Endodermal cell (in vitro differentiated cells): ENCODE results near the gene ZBED6. TPM values are rescaled to one million over a fixed set of nuclear protein-coding genes. Genes with fewer than 3 reads are reported as not detected.

Experiments
- DNase-seq: peaks from one replicate; pipeline ENCODE4 v3.0.0-alpha.2; 2017
- H3K27ac ChIP-seq: 2 replicates; pipeline ENCODE4 v1.5.1; 2013; ENCODE audit warnings: mild to moderate bottlenecking, low read depth, low read length, moderate library complexity
- H3K27me3 ChIP-seq: 2 replicates; pipeline ENCODE4 v1.6.1; 2013; ENCODE audit warnings: mild to moderate bottlenecking, low read length, moderate library complexity; ENCODE audit not compliant: insufficient read depth, control insufficient read depth, poor library complexity, severe bottlenecking
- H3K36me3 ChIP-seq: 2 replicates; pipeline ENCODE4 v1.7.0; 2013; ENCODE audit warnings: mild to moderate bottlenecking, low read length, moderate library complexity; ENCODE audit not compliant: control insufficient read depth, insufficient read depth
- H3K4me1 ChIP-seq: one replicate; pipeline ENCODE4 v1.7.0; 2013; ENCODE audit warnings: low read length; ENCODE audit not compliant: control insufficient read depth, insufficient read depth
- H3K4me3 ChIP-seq: 2 replicates; pipeline ENCODE4 v1.5.1; 2013; ENCODE audit warnings: mild to moderate bottlenecking, low read length, moderate library complexity
- H3K9ac ChIP-seq: 2 replicates; pipeline ENCODE4 v1.6.1; 2013; ENCODE audit warnings: mild to moderate bottlenecking, low read length, moderate library complexity; ENCODE audit not compliant: poor library complexity, severe bottlenecking; ENCODE audit errors: extremely low read depth
- H3K9me3 ChIP-seq: 2 replicates; pipeline ENCODE4 v1.6.1; 2013; ENCODE audit warnings: mild to moderate bottlenecking, low read length, moderate library complexity; ENCODE audit not compliant: control insufficient read depth
- H3K27ac Mint-ChIP-seq: 2 replicates; pipeline ENCODE4 v1.8.0; 2020; ENCODE audit warnings: mixed read lengths
- H3K27me3 Mint-ChIP-seq: 2 replicates; pipeline ENCODE4 v1.8.0; 2021; ENCODE audit warnings: mild to moderate bottlenecking, mixed read lengths; ENCODE audit not compliant: insufficient read depth
- H3K36me3 Mint-ChIP-seq: 2 replicates; pipeline ENCODE4 v1.8.0; 2020; ENCODE audit warnings: low read depth, mixed read lengths
- H3K4me1 Mint-ChIP-seq: 2 replicates; pipeline ENCODE4 v1.8.0; 2020; ENCODE audit warnings: mixed read lengths
- H3K4me3 Mint-ChIP-seq: 2 replicates; pipeline ENCODE4 v1.8.0; 2020; ENCODE audit warnings: mild to moderate bottlenecking, moderate library complexity, mixed read lengths
- H3K9me3 Mint-ChIP-seq: 2 replicates; pipeline ENCODE4 v1.8.0; 2020; ENCODE audit warnings: mild to moderate bottlenecking, mixed read lengths
- WGBS, 2 experiments: methylation state at CpG; one replicate each; pipeline versions ENCODE4 v1.1.5 to v1.1.7; 2013; ENCODE audit warnings: missing lambda C conversion rate in 2 of 2, mixed read lengths in 1 of 2; ENCODE audit not compliant: insufficient coverage in 1 of 2, insufficient read length in 1 of 2; 5-methylcytosine and 5-hydroxymethylcytosine counted together
- total RNA-seq, 2 donors: library from RNA; stranded (reverse); fragmentation: NEBNext Ultra II Directional in 1 of 2; extraction: Animal tissue kit (Norgen Biotek cat#: 25700) in 1 of 2; gene quantifications; 2 replicates in 1 of 2; 3 replicates in 1 of 2; pipeline ENCODE4 v1.2.1, GENCODE V29; 2021
- TF ChIP-seq, protein P1 (sequence below): fragments of 200-600 bp; sonication (generic); conservative IDR thresholded peaks from 2 replicates; pipeline ENCODE4 v1.5.0; 2021; ENCODE audit warnings: antibody characterized with exemption, mild to moderate bottlenecking

Gene ZBED6
- total RNA-seq, 2 donors from 2014 or later, result 27.8 to 50.4 TPM

DNA sequence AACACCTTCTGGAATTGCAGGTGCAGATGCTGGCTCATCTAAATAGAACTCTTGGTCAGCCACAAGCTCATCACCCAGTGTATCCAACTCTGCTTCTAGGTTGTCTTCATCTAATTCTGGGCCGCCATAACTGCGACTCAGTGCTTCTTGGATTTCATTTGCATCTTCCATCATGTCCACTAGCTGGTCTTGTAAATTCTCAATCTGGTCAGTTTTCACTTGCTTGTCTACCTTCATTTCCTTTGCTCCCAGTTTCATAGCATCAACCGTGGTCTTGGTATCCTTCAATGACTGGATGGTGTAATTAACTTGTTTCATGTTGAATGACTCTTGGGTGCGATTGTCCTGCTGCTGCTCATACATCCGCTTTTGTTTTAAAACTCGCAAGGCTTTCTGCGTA, 10.3 kb downstream of the ZBED6 start:
- H3K4me3 ChIP-seq, result no peak overlapping the region
- no peaks in the 10 kb centered on the region for H3K27me3 ChIP-seq
- TF ChIP-seq, protein P1, sequence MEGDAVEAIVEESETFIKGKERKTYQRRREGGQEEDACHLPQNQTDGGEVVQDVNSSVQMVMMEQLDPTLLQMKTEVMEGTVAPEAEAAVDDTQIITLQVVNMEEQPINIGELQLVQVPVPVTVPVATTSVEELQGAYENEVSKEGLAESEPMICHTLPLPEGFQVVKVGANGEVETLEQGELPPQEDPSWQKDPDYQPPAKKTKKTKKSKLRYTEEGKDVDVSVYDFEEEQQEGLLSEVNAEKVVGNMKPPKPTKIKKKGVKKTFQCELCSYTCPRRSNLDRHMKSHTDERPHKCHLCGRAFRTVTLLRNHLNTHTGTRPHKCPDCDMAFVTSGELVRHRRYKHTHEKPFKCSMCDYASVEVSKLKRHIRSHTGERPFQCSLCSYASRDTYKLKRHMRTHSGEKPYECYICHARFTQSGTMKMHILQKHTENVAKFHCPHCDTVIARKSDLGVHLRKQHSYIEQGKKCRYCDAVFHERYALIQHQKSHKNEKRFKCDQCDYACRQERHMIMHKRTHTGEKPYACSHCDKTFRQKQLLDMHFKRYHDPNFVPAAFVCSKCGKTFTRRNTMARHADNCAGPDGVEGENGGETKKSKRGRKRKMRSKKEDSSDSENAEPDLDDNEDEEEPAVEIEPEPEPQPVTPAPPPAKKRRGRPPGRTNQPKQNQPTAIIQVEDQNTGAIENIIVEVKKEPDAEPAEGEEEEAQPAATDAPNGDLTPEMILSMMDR, result no peak
- no peaks in the 10 kb centered on the region for H3K4me1 ChIP-seq
- H3K36me3 Mint-ChIP-seq, result peaks cover 56% of the 10 kb centered on the region
- H3K4me3 Mint-ChIP-seq, result no peak overlapping the region
- peaks cover 5% of the 10 kb centered on the region for H3K4me1 Mint-ChIP-seq
- WGBS, 2 experiments, result 94 to 99% methylated on average over 6 to 7 of the region's 7 CpGs
- H3K9me3 ChIP-seq, result no peaks in the 10 kb centered on the region
- peaks cover 82% of the 10 kb centered on the region for H3K36me3 ChIP-seq
- no peaks in the 10 kb centered on the region for H3K9me3 Mint-ChIP-seq
- no peak overlapping the region for H3K27ac ChIP-seq
- no peak overlapping the region for H3K27ac Mint-ChIP-seq
- DNase-seq, result no peak
- H3K9ac ChIP-seq, result no peak overlapping the region
- no peaks in the 10 kb centered on the region for H3K27me3 Mint-ChIP-seq

DNA sequence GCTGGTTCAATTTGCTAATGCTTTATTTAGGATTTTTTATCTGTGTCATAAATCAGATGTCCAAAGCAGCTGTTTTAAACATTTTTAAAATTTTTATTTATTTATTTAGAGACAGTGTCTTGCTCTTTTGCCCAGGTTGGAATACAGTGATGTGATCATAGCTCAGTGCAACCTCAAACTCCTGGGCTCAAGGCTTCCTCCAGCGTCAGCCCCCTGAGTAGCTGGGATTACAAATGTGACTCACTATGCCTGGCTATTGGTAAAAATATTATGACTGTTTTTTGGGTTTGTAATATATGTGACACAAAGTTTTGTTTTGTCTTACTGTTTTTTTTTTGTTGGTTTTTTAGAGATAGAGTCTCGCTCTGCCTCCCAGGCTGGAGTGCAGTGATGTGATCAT, 11.8 kb downstream of the ZBED6 start:
- Histone ChIP-seq H3K4me1 (no peaks in the 10 kb centered on the region), H3K27ac (no peak overlapping the region), H3K4me3 (no peak overlapping the region), H3K9me3 (no peaks in the 10 kb centered on the region), H3K36me3 (peaks cover 78% of the 10 kb centered on the region), H3K9ac (no peak overlapping the region), H3K27me3 (no peaks in the 10 kb centered on the region)
- 96 to 100% methylated on average over 1 to 2 of the region's 2 CpGs for WGBS, 2 experiments
- H3K27ac Mint-ChIP-seq, result peak overlapping the region; percentile 64
- peaks cover 65% of the 10 kb centered on the region for H3K36me3 Mint-ChIP-seq
- TF ChIP-seq, protein P1, result no peak
- H3K4me3 Mint-ChIP-seq, result no peak overlapping the region
- no peaks in the 10 kb centered on the region for H3K27me3 Mint-ChIP-seq
- no peaks in the 10 kb centered on the region for H3K4me1 Mint-ChIP-seq
- no peak for DNase-seq
- H3K9me3 Mint-ChIP-seq, result no peaks in the 10 kb centered on the region

DNA sequence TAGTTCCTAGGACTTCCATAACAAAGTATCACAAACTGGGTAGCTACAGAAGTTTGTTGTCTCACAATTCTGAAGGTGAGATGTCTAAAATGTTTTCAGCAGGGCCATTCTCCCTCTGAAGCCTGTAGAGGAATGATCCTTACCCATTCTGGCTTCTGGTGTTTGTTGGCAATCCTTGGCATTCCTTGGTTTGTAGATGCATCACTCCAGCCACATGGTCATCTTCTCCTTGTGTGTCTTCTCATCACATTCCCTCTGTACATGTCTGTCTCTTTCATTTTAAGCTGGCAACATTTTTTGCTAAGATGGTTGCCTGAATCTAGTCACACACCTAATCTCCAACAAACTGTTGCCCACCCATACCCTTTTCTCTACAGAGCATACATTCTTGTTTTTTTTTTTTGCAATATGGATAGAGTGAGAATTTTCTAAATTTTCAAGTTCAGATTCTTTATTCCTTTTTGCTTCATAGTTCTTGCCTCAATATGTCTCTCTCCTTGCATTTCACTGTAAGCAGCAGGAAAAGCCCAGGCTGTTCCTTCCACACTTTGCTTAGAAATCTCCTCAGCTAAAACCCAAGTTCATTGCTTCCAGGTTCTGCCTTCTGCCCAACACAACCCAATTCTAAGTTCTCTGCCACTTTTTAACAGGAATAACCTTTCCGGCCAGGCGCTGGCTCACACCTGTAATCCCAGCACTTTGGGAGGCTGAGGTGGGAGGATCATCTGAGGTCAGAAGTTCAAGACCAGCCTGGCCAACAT, 18.3 kb downstream of the ZBED6 start:
- H3K27ac Mint-ChIP-seq, result no peak overlapping the region

More for the DNA sequence above, 18.3 kb downstream of the ZBED6 start:
- H3K27ac ChIP-seq, result no peak overlapping the region
- Mint-ChIP-seq H3K27me3 (no peaks in the 10 kb centered on the region), H3K9me3 (no peaks in the 10 kb centered on the region), H3K4me3 (no peak overlapping the region), H3K4me1 (no peaks in the 10 kb centered on the region), H3K36me3 (peaks cover 65% of the 10 kb centered on the region)
- peaks cover 79% of the 10 kb centered on the region for H3K36me3 ChIP-seq
- DNase-seq, result no peak
- 92% methylated on average over 2 of the region's 2 CpGs for WGBS, 2 experiments
- no peaks in the 10 kb centered on the region for H3K27me3 ChIP-seq
- no peaks in the 10 kb centered on the region for H3K4me1 ChIP-seq
- TF ChIP-seq, protein P1, result no peak
- H3K4me3 ChIP-seq, result no peak overlapping the region
- no peak overlapping the region for H3K9ac ChIP-seq
- peaks cover 4% of the 10 kb centered on the region for H3K9me3 ChIP-seq
